GM12891 (cell line): ENCODE results near the gene ADAMTSL4.
A peak's percentile ranks its signal among the peaks of the same experiment; 100 is the strongest.
"Not testable (repeated sequence)": the region's sequence is repeated elsewhere in the genome, so short reads cannot be mapped to it uniquely, and the experiment has no call there.

ENCODE experiments used
- DNase-seq: peaks from one replicate; pipeline ENCODE4 v3.0.0; 2011; ENCODE audit warnings: low spot score; ENCODE audit not compliant: insufficient read length
- FAIRE-seq: peaks from 2 replicates; lab custom pipeline; 2011; peaks lifted over from hg19 to GRCh38; lab: Jason Lieb, UNC
- PAX5 ChIP-seq: IDR thresholded peaks from 2 replicates; pipeline ENCODE4 v1.6.1; 2011; ENCODE audit warnings: low read length, moderate library complexity, mild to moderate bottlenecking; ENCODE audit not compliant: insufficient read depth, severe bottlenecking
- POLR2A ChIP-seq: IDR thresholded peaks from 2 replicates; pipeline ENCODE4 v1.6.1; 2011; ENCODE audit warnings: low read depth, low read length, control low read depth
- POLR2AphosphoS5 ChIP-seq: IDR thresholded peaks from 2 replicates; pipeline ENCODE4 v1.6.1; 2011; ENCODE audit warnings: low read depth, low read length, control low read depth
- POU2F2 ChIP-seq: IDR thresholded peaks from 2 replicates; pipeline ENCODE4 v1.6.1; 2011; ENCODE audit warnings: low read depth, mild to moderate bottlenecking, control low read depth, low read length, moderate library complexity
- SPI1 ChIP-seq: IDR thresholded peaks from 2 replicates; pipeline ENCODE4 v1.6.1; 2011; ENCODE audit warnings: low read depth, low read length, control low read depth
- TAF1 ChIP-seq: IDR thresholded peaks from 2 replicates; pipeline ENCODE4 v1.6.1; 2011; ENCODE audit warnings: low read depth, low read length, control low read depth

Gene ADAMTSL4

DNA sequence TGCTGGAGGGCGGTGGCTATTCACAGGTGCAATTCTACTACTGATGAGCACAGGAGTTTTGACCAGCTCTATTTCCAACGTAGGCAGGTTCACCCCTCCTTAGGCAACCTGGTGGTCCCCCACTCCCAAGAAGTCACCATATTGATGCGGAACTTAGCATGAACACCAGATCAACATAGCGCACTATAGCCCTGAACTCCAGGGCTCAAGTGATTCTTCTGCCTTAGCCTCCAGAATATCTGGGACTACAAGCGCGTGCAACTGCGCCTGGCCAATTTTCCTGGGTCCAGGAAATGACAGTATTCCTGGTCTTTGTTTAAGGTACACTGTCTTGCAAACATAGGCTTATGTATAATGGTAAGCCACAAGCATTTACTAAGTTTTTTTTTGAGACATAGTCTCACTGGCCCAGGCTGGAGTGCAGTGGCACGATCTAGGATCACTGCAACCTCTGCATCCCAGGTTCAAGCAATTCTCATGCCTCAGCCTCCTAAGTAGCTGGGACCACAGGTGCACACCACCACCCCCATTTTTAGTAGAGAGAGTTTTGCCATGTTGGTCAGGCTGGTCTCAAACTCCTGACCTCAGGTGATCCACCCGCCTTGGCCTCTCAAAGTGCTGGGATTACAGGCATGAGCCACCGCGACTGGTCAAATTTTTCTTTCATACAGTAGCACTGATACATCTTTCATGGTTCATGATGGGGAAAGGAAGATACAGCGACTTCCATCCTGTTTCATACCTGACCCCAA, 17.6 kb downstream of the ADAMTSL4 start:
- TF ChIP-seq TAF1 (no peak), POLR2A (no peak), PAX5 (no peak), SPI1 (no peak), POU2F2 (no peak), POLR2AphosphoS5 (no peak)
- DNase-seq: no peak
- FAIRE-seq: no peak

GRCh38 chr1:150567341-150567716, 18.1 kb downstream of the ADAMTSL4 start:
- peak; percentile 78 for FAIRE-seq
- no peak for TF ChIP-seq POU2F2
- TF ChIP-seq POLR2A: peak; percentile 42
- TF ChIP-seq POLR2AphosphoS5: no peak
- no peak for TF ChIP-seq PAX5
- TF ChIP-seq TAF1: 0 out of 2 replicates have a peak, but pooled peaks have one; percentile 34
- no peak for DNase-seq

- no peak for DNase-seq
- no peak for FAIRE-seq
- no peak for TF ChIP-seq PAX5
- peak; percentile 41; the same call in 1 of the 2 replicates for TF ChIP-seq TAF1
- TF ChIP-seq POU2F2: peak; percentile 64
- TF ChIP-seq POLR2A: peak; percentile 17; the same call in 1 of the 2 replicates
- peak; percentile 16; the same call in 1 of the 2 replicates for TF ChIP-seq POLR2AphosphoS5
- TF ChIP-seq SPI1: no peak
Observed at GRCh38 chr1:150567717-150568593, 18.7 kb downstream of the ADAMTSL4 start.

- TF ChIP-seq PAX5: no peak
- peak; percentile 53; the same call in 1 of the 2 replicates for TF ChIP-seq POLR2AphosphoS5
- DNase-seq (no peak), FAIRE-seq (no peak)
Observed at GRCh38 chr1:150568594-150568966, 19.4 kb downstream of the ADAMTSL4 start.

DNA sequence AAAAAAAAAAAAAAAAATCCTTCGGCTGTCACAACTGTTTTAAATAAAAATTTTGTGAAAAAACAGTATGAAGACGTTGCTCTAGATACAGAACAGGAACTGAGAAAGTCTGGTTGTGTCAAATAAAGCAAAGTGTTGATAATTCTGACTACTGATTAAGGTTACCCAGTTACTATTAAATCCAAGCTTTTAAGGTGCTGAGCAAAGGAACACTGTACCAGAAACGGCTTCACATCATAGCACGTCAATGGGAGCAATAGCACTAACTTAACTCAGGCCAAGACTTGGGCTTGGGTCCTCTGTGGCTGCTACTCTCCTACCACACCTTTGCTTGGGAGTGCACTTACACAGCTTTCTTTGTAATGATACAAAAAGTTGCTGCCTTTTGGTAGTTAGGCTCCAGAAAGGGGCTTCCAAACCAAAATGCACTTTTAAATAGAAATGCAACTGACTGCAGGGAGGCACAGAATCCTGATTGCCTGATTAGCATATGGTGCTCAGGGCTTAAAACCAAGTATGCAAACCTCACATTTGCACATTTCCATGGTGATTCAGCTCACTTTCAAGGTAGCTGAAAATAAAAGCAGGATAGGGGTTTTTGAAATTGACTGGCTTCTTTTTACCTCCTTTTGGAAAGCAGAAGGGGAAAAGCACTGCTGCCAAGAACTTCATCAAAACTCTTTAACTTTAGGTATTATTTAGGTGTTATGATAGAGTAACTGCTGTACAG, 23.9 kb downstream of the ADAMTSL4 start:
- TF ChIP-seq SPI1 (peak; percentile 87), POLR2A (peak; percentile 83), PAX5 (no peak), POLR2AphosphoS5 (peak; percentile 85), POU2F2 (no peak; the same call in 1 of the 2 replicates), TAF1 (no peak)
- DNase-seq (no peak), FAIRE-seq (peak; percentile 55)

DNA sequence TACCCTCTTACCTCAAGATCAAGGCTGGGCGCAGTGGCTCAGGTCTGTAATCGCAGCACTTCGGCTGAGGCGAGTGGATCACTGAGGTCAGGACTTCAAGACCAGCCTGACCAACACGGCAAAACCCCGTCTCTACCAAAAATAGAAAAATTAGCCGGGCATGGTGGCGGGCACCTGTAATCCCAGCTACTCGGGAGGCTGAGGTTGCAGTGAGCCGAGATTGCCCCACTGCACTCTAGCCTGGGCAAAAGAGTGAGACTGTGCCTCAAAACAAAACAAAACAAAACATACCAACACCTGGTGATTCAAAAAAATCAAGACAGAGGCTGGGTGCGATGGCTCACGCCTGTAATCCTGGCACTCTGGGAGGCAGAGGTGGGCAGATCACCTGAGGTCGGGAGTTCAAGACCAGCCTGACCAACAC, 24.5 kb downstream of the ADAMTSL4 start:
- not testable (repeated sequence) for DNase-seq, FAIRE-seq

DNA sequence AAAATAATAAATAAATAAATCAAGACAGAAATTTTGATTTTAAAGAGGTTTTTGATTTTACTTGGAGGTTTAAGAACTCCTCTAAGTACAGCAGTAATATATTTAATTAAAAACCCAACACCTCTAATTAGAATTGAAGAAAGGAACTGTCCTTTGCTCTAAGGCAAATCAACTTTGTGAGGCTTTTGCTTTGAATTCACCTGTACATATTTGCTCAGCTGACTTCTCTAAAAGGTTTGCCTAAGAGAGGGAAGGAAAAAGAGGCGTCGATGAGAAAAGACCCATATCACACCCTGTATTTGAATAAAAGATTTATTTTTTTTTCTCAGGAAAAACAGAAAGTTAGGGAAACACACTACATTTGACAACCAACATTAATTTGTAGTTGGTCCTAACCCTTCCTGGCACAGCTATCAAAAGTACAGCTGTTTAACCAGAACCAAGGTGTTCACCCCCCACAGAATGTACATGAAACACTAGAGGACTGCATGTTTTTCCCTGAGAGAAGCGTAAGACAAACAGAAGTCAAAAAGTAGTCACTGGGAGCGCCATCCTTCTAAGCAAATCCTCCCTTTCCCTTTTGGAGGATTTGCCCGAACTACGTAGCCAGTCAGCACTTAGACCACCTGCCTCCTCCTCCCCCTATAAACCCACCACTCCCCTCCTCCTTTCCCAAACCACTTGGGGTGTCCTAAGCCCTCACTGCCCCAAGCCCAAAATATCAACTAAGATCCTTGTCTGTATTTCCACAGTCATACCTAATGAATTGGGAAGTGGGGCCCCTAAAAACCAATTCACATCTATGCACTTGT, 25.3 kb downstream of the ADAMTSL4 start:
- DNase-seq: no peak
- FAIRE-seq: no peak
- peak; percentile 81 for TF ChIP-seq POLR2A
- TF ChIP-seq POLR2AphosphoS5: peak; percentile 78; the same call in 1 of the 2 replicates
- TF ChIP-seq SPI1: no peak

- no peak for TF ChIP-seq POU2F2
- no peak; the same call in 1 of the 2 replicates for TF ChIP-seq POLR2A
- TF ChIP-seq SPI1: no peak
- FAIRE-seq: no peak
- no peak for DNase-seq
Observed at GRCh38 chr1:150575072-150575489, 25.9 kb downstream of the ADAMTSL4 start.

GRCh38 chr1:150575518-150576366, 26.5 kb downstream of the ADAMTSL4 start:
- no peak for DNase-seq
- no peak for FAIRE-seq
- TF ChIP-seq POU2F2: no peak
- no peak for TF ChIP-seq SPI1
- no peak for TF ChIP-seq PAX5
- 0 out of 2 replicates have a peak, but pooled peaks have one; percentile 47 for TF ChIP-seq POLR2A
- TF ChIP-seq POLR2AphosphoS5: no peak
- TF ChIP-seq TAF1: no peak
